ENCODE measurements around the gene INSC. TPM values are rescaled to one million over a fixed set of nuclear protein-coding genes. Genes with fewer than 3 reads are reported as not detected.
A peak's percentile ranks its signal among the peaks of the same experiment; 100 is the strongest.

Gene INSC
- total RNA-seq, 1 experiment from 2014 or later: 1.7 TPM

DNA sequence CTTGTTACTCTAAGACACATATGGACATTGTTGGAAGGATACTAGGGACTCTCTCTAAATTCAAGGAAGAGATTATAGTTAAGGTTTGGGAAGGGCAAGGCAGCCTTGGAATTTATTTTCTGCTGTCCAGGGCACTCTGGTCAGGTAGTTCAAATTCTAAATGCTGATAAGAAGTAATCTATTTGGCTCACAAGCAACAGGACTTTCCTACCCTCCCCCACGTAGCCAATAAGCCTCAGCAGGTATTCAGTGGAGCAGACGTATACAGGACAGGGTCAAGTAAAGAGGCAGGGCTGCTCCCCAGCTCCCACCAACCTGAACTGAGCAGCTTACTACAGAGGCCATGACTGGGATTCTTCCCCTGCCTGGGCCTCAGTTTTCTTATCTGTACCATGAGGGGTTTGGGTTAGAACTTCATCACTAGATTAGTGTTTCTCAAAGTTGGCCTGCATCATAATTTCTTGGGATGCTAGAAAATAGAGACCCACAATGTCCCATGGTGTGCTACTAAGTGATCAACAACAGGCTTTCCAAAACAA, 6.1 kb upstream of the INSC start:
- DNase-seq (ENCODE audit: low spot score): no peak

DNA sequence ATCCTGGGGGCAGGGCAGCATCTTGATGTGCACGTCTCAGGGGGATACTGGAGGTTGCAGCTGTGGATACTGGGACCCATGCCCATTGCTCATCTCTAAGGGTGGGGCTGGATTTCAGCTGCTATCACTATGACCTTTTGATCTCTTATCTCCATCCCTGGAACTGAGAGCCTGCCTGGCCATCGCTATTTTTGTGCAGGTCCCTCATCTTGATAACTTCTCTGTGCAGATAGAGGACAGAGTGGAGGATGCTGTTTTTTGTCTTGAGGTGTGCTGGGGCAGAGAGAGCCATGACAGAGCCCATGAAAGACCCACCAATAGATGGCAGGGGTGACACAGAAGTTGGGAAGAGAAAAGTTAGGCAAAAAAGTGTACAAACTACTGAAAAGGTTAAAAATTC, 5.1 kb upstream of the INSC start:
- no peak for DNase-seq (ENCODE audit: low spot score)

DNA sequence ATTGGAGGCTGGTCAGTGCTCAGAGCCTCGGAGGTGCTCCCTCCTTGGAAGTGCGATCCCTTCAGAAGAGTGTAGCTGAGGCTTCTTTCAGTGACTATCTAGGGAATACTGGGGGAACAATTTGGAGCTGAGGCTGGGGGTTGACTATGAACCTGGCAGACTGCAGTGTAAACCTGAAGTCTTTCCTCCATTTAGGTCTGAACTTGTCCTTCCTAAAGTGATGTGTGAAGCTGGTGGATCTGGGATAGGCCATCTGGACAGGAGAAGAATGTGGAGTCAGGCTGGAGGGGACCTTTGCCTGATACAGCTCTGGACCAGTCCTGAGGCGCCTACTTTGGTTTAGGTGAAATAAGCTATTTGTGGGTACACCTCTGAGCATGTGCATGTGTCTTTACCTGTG, 3.5 kb upstream of the INSC start:
- DNase-seq (ENCODE audit: low spot score): no peak

DNA sequence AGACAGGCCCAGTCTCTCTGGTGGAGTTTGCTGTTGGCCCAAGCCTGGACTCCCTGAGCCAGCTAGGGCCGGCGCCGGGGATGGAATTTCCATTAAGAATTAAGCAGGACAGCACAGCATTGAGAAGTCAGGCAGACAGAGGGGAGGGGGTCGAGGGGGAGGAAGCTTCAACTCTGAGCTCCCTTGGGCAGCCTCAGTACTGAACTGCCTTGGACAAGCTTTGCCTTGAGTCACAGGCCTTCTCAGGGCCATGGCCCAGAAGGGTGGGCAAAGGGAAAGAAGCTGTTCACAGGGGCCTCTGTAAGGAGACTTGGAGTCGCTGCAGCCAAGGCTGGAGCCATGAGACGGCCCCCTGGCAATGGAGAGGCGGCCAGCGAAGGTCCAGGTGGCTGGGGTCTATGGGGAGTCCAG, 2.6 kb upstream of the INSC start:
- no peak for DNase-seq (ENCODE audit: low spot score)

DNA sequence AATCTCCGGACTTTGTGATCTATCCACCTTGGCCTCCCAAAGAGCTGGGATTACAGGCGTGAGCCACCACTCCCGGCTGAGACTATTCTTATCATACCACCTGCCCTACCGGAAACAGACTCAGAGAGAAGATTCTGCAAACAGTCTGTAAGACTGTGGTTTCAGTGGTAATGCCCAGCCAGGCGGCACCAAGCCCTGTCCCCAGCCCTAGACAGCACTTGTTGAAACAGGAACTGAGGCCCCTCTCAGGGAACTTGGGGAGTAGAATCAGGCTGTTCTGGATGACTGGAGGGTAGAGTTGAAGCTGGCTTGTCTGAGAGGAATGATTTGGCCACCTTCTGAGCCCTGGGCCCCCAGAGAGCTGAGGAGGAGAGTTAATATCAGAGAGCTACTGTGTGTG, 1.3 kb upstream of the INSC start:
- no peak for DNase-seq (ENCODE audit: low spot score)

DNA sequence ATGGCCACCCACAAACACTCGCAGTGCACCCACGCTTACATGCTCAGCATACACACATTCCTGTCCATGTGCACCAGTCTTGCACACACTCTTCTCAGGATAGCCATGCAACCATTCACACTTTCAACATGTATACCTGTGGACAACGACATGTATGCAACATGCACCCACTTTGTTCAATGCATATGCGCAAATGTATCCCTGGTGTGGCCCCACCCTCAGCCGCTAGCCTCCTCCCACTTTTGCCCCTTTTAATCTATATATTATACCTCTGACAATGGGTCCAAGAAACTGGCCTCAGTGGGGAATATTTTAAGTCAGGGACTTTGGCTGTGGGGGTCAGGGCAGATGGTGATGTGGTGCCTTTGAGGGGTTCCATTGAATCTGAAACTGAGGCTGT, 963 bp downstream of the INSC start:
- no peak for DNase-seq (ENCODE audit: low spot score)

DNA sequence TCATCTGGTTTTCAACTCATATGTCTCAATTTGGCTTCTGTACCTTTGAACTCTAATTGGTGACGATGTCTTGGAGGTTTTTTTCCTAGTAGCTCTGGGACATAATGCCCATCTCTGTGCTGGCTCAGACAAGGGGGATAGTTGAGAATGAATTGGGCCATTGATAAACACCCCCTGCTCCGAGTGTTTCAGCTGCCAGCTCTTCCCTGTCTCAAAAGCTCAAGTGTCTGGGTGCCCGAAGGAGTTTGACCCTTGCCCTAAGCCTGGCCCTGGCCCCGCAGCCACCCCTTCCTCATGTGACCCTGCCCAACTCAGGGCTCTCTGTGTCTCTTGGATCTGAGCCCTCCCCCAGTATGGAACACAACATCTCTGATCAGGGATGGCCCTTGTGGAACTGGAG, 3.0 kb downstream of the INSC start:
- no peak for DNase-seq (ENCODE audit: low spot score)

DNA sequence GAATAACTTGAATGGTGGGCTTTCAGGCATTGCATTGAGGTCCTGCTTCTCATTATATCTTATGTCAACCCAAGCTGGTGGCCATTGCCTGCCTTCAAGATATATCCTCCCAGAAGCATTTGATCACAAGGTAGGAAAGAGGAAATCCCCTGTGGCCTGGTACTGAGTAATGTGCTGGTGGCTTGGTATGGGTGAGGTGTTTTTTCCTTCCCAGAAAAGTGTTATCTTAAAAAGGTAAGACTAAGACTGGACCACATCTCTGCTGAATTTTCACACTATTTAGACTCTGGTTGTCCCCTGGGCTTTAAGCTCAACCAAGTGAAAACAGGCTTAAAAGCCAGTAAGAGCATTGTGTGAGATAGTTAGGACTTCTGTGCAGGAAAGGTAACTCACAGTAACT, 3.7 kb downstream of the INSC start:
- DNase-seq (ENCODE audit: low spot score): no peak

DNA sequence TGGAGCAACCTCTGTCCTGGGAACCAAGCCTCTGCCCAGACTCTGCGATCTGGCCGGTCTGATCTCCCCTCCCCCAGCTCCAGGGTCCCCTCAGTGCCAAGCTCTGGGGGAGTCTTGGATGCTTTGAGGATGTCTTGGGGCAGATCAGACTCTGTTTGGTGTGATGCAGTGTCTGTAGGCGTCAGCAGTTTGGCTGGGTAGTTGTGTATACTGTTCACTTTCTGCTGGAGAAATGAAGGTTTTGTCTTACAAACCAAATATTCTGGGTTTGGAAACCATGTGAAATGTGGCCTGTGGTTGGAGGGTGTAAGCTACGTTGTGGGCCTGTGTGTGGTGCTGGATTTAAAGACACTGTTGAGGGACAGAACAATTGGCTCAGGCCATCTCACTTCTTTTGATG, 4.6 kb downstream of the INSC start:
- no peak for DNase-seq (ENCODE audit: low spot score)

DNA sequence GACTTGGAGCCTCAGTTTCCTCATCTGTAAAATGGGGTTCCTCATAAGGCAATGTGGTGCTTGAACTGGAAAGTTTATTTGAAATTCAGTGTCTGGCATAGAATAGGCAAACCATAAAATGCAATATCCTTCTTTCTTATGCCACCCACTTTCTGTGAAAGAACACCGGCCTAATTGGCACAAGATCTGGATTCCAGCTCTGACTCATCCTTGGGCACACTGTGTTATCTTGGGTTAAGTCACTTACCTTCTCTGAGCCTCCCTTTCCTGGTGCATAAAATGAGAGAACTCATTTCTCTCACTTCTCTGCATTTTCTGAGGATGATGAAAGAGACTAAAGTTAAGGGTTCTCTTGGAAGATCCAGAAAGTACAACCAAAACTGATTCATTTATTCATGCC, 5.1 kb downstream of the INSC start:
- DNase-seq (ENCODE audit: low spot score): peak; percentile 37

DNA sequence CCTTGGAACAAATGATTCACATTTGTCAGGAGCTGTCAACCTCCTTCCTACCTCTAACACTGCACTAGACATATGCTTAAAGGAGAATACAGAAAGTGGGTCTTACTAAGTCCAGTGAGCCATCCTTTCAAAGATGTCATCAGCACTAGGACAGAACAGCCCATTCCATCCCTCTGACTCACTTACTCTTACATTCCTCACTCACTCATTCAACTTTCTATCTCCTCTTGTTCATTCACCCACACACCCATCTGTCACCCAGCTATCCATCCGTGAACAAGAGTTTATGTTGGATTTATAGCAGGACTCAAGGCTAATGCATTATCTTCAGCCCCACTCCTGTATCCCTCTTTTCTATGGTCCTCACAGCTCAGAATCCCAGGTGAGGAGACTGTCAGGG, 9.1 kb downstream of the INSC start:
- no peak for DNase-seq (ENCODE audit: low spot score)

DNA sequence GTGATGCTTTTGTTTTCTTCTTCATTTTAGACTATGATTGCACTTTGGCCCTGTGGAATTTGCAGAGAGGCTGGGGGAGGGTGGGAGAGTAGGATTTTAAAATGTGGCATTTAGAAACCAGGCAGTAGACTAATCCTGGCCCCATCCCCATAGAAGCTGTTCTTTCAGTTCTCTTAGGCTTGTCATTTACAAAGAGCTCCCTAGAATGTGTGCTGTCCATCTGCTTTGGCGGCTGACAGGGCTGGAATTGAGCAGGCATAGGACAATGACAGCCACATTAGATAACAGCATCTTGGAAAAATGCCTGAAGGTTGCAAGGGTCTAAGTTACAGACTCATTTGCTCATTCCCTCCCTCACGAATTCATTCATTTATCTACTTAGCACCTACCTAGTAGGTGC, 9.8 kb downstream of the INSC start:
- no peak for DNase-seq (ENCODE audit: low spot score)

DNA sequence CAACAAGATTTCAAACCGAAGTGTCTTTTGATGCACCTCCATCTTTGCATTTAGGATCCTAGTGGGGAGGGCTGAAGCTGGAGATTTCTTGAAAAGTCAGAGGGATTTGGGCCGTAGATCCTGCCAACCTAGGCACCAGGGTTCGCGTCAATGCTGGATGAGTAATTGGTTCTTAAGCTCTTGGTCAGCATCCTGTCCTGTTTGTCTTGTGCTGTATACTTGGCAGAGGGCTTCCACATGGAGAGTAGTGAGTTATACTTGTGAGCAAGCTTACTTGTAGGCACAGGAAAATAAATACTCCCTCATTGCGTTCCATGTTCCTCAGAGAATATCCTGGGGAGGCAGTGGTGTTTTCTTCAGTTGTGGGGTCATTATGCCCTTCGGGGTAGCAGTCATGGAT, 12.6 kb downstream of the INSC start:
- no peak for DNase-seq (ENCODE audit: low spot score)

DNA sequence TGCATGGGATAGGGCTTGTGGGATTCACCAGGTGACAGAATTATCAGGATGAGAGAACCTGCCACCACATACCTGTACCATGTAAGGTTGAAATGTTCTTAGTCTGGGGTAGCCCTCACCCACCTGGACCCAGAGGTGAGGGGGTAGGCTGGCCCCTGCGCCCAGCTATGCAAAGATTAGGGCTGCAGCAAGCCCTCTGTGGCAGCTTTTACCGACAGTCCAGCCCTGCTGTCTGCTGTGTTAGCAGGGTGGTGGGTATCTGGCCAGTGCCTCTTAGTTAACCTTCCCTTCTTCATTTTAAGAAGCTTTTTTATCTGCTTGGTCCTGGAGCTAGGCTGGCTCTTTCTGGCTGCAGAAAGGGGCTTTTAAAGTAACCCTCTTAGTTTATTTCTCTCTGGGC, 13.9 kb downstream of the INSC start:
- no peak for DNase-seq (ENCODE audit: low spot score)

DNA sequence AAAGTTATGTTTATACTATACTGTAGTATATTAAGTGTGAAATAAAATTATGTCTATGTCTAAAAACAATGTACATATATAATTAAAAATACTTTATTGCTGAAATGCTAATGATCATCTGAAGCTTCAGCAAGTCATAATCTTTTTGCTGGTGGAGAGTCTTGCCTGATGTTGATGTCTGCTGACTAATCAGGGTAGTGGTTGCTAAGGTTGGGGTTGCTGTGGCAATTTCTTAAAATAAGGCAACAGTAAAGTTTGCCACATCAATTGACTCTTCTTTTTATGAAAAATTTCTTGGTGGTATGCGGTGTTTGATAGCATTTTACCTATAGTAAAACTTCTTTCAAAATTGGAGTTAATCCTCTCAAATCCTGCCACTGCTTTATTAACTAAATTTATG, 21.4 kb downstream of the INSC start:
- no peak for DNase-seq (ENCODE audit: low spot score)

DNA sequence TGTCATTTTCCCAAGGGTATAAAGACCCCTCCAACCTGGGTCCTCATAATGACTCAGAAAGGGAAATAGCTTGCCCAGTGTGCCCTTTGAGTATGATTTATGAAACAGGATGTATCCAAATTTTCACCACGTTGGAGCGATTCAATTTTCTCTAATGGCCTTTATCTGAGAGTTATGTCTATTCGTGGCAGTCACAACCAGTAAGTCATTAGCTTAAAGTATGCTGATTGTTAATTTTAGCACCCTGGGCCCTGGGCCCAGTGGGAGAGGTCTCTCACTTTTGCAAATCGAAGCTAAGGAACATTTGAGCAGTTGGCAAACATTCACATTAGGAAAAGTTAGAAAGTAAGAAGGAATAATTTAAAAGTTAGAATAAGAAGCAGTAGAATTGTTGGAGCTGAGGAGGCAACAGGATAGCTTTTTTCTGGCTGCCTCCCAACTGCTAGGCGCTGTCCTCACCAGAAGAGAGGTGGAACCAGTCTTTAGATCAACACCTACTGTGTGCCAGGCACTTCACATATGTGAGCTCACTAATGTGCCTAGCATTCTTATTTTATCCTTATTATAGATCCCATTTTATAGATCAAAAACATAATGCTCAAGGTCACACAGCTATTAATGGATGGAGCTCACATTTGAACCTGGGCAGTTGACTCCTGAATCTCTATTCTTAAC, 24.5 kb downstream of the INSC start:
- DNase-seq (ENCODE audit: low spot score): no peak

DNA sequence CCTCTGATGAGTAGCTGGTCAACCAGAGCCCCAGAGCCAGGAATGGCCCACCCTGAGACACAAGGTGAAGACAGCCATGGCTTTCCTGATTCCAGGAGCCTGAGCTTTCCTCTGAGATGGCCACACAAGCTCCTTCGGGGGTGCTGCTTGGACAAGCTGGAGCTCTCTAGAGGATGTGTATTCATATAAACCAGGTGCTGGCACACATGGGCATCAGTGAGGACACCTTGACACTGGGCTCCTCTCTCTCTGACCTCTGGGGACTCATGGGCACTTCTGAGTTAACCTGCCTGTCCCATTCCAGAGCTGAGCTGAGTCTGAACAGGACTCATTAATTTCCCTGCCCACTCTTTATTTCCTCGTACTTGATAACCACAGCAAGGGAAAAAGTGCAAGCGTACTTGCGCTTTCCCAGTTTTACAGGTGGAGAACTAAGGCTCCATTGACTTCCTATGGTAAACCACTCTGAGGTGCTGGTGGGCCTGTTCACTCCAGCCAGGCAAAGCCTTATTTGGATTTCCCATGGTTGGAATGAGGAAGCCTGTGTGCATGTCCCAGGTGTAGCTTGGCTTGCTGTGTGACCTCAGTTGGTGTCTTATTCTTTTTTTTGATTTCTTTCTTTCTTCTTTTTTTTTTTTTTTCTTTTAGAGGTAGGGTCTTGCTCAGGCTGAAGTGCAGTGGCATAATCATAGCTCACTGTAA, 25.4 kb downstream of the INSC start:
- peak; percentile 72 for DNase-seq (ENCODE audit: low spot score)

DNA sequence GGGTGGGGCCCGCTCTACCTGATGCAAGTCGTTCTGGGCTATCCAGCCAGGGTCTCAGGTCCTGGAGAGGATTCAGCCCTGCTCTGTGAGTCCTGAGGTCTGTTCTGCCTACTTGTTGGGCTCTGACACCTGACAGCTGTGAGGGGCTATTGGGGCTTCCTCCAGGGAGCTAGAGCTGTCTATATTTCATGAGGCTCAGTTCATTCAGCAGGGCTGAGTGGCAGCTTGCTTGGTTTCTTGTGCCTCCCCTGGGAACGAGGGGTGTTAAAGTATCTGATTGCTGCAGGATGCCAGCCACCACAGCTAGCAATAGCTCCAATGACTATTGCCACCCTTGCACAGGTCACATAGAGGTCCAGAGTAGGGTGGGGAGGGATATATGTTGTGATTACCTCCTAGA, 26.7 kb downstream of the INSC start:
- peak; percentile 3 for DNase-seq (ENCODE audit: low spot score)

DNA sequence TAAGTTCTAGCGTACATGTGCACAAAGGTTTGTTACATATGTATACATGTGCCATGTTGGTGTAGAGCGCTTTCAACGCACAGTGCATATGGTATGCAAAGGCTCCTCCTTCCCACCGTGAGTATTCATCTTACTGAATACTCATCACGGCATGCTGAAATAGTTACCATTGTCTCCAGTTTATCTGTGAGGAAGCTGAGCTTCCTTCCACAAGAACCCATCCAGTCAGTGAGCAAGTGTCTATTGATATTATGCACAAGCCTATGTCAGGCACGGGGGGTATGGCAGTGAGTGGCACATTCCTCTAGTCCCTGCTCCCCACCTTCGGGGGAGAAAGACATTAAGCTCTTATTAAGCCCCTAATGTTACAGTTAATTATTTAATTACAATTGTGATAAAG, 28.1 kb downstream of the INSC start:
- DNase-seq (ENCODE audit: low spot score): no peak

DNA sequence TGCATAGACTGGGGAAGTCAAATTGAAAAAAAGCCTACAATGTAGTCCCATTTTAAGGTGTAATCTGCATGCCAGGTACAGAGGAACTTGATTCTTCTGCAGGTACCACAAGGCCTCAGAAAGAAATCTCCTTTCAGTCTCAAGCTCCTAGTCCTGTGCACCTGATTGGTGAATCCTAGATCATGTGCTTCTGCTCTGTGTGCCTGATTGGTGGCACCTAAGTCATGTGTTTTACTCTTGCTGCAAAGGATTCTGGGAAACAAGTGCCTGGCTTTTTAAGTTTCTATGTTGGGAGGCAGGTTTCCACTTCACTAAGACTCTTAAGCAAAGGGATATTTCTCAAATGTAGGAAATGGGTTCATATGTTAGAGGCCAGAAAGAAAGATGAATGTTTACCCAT, 29.1 kb downstream of the INSC start:
- DNase-seq (ENCODE audit: low spot score): no peak

DNA sequence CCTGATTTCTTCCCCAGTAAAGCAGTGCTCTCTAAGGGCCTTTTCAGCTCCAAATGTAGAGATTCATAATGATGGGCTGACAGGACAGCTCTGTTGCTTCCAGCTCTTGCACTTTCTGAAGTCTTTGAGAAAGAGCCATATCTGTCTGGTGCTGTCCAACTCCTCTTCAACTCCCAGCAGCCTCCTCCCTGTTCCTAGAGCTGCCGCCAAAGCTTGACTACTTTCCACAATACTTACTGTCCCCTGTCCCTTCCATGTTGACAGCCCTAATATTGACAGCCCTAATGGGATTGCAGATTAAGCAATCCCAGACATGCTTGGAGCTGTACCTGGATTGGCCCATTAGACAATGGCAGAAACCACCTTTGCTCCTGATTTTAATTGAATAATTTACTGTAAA, 29.6 kb downstream of the INSC start:
- DNase-seq (ENCODE audit: low spot score): no peak

DNA sequence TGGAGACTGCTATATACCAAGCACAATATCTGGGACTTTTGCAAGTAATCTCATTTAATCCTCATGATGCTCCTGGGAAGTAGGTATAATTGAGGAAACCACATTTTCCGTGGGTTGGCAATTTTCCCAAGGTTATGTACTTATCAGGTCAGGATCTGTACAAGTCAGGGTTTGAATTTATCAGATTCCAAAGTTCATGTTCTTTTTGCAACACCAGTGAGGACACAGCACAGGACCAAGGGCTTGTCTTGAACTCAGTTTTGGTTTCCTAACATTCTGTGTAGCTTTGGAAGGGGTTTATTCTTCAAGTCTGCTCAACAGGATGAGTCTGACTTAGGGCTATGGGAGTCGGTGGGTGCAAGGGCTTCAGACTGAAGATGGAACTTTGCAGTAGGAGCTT, 30.4 kb downstream of the INSC start:
- DNase-seq (ENCODE audit: low spot score): peak; percentile 38

DNA sequence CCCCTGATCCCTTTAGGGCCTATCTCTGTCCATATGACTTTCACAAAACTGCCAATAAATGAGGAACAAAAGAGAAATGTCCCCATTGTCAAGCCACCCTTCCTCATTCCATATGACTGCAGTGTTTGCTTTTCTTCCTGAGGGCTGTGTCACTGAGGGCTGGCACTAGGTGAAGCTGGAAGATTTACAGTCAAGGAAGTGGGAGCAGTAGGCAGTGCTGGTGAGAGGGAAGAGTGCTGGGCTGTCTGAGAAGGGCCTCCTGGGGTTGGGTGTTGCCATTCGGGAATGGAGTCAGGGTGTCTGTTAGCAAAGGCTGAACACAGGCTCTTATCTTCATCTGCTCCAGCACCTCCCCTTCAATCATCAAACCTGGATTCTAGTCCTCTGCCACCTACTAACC, 30.9 kb downstream of the INSC start:
- DNase-seq (ENCODE audit: low spot score): peak; percentile 89
